ENCODE data around the gene TAF1B. TPM values are rescaled to one million over a fixed set of nuclear protein-coding genes. Genes with fewer than 3 reads are reported as not detected.
"Not testable (repeated sequence)": the region's sequence is repeated elsewhere in the genome, so short reads cannot be mapped to it uniquely, and the experiment has no call there.

The TAF1B gene
- total RNA-seq, 1 donor from 2014 or later: 28.2 TPM

DNA sequence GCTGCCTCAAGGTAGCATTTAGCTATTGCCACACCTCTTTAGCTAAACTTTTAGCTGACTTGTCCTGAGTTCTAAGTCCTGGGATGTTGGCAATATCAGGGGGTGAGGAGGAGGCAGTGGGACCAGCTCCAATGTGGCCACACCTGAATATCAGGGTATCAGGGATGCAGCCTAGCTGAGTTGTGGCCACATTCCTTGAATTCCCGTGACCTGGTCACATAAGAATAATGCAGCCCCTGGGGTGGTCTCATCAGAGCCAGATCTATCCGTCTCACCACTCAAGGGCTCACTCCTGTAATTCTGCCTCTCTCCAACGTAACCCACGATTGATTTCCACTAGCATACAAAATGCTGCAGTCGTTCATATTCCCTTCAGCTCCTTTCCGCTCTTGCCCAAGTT, 11.6 kb upstream of the TAF1B start:
- Mint-ChIP-seq H3K4me3 (no peak overlapping the region), H3K27ac (peak overlapping the region; percentile 88), H3K27me3 (ENCODE audit: low read depth) (no peaks in the 10 kb centered on the region), H3K36me3 (no peaks in the 10 kb centered on the region), H3K9me3 (peaks cover 6% of the 10 kb centered on the region), H3K4me1 (peaks cover 33% of the 10 kb centered on the region)
- TF ChIP-seq, protein P1, sequence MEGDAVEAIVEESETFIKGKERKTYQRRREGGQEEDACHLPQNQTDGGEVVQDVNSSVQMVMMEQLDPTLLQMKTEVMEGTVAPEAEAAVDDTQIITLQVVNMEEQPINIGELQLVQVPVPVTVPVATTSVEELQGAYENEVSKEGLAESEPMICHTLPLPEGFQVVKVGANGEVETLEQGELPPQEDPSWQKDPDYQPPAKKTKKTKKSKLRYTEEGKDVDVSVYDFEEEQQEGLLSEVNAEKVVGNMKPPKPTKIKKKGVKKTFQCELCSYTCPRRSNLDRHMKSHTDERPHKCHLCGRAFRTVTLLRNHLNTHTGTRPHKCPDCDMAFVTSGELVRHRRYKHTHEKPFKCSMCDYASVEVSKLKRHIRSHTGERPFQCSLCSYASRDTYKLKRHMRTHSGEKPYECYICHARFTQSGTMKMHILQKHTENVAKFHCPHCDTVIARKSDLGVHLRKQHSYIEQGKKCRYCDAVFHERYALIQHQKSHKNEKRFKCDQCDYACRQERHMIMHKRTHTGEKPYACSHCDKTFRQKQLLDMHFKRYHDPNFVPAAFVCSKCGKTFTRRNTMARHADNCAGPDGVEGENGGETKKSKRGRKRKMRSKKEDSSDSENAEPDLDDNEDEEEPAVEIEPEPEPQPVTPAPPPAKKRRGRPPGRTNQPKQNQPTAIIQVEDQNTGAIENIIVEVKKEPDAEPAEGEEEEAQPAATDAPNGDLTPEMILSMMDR (IDR thresholded peaks at IDR 0.05; ENCODE audit: unreplicated experiment): no peak
- DNase-seq (ENCODE audit: low spot score in 2 of 2, unreplicated experiment in 2 of 2): no peak

DNA sequence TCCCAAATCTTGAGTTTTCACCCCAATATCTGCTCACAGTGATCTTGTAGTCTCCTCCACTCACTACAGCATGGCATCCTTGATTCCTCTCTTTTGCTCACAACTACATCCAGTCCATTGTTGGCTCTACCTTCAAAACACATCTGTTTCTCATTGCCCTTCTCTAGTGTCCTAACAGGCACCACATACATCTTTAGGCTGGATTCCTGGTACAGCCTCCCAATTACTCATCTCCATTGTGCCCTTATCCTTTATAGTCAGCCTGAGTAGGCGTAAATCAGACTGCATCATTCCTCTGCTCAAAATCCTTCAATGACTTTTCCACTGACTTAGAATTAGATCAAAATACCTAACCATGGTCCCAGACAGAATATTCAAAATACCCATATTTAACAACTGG, 10.7 kb upstream of the TAF1B start:
- no peaks in the 10 kb centered on the region for H3K36me3 Mint-ChIP-seq
- peaks cover 41% of the 10 kb centered on the region for H3K4me1 Mint-ChIP-seq
- no peaks in the 10 kb centered on the region for H3K27me3 Mint-ChIP-seq (ENCODE audit: low read depth)
- TF ChIP-seq, protein P1 (IDR thresholded peaks at IDR 0.05; ENCODE audit: unreplicated experiment): no peak
- DNase-seq (ENCODE audit: low spot score in 2 of 2, unreplicated experiment in 2 of 2): no peak
- no peak overlapping the region for H3K27ac Mint-ChIP-seq
- H3K4me3 Mint-ChIP-seq: no peak overlapping the region
- H3K9me3 Mint-ChIP-seq: peaks cover 6% of the 10 kb centered on the region

- not testable (repeated sequence) for H3K4me3 Mint-ChIP-seq; H3K9me3 Mint-ChIP-seq; H3K27me3 Mint-ChIP-seq (ENCODE audit: low read depth); DNase-seq (ENCODE audit: low spot score in 2 of 2, unreplicated experiment in 2 of 2); H3K36me3 Mint-ChIP-seq; H3K27ac Mint-ChIP-seq
- H3K4me1 Mint-ChIP-seq: peaks cover 34% of the 10 kb centered on the region
Measured at GRCh38 chr2:9835068-9835467, 8.2 kb upstream of the TAF1B start.

- DNase-seq (ENCODE audit: low spot score in 2 of 2, unreplicated experiment in 2 of 2): no peak
- peaks cover 31% of the 10 kb centered on the region for H3K4me1 Mint-ChIP-seq
- H3K27me3 Mint-ChIP-seq (ENCODE audit: low read depth): no peaks in the 10 kb centered on the region
- no peaks in the 10 kb centered on the region for H3K36me3 Mint-ChIP-seq
- TF ChIP-seq, protein P1 (IDR thresholded peaks at IDR 0.05; ENCODE audit: unreplicated experiment): no peak
- no peak overlapping the region for H3K4me3 Mint-ChIP-seq
- peaks cover 6% of the 10 kb centered on the region for H3K9me3 Mint-ChIP-seq
- no peak overlapping the region for H3K27ac Mint-ChIP-seq
Measured at GRCh38 chr2:9836074-9836473, 7.2 kb upstream of the TAF1B start.

DNA sequence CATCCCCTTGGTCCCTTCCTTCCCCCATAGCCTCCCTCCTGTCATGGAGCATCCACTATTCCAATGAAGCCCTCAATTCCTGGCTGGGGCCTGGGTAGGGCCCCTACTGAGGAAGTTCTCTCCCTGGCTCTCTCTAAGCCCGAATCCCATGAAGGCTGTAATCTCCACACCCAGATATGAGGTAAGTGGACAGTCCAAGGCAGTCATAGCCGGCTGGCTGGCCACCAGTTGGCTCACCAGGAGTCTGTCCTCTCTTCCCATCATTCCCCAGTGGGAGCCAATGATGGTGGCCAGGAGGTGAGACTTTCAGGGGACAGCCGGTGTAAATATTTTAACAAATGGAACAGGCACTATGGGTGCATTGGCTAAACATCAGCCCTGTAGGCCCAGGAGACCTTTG, 6.8 kb upstream of the TAF1B start:
- peak overlapping the region; percentile 36 for H3K27ac Mint-ChIP-seq
- H3K36me3 Mint-ChIP-seq: no peaks in the 10 kb centered on the region
- no peaks in the 10 kb centered on the region for H3K27me3 Mint-ChIP-seq (ENCODE audit: low read depth)
- DNase-seq (ENCODE audit: low spot score in 2 of 2, unreplicated experiment in 2 of 2): no peak
- peaks cover 27% of the 10 kb centered on the region for H3K4me1 Mint-ChIP-seq
- H3K9me3 Mint-ChIP-seq: peaks cover 6% of the 10 kb centered on the region
- TF ChIP-seq, protein P1 (IDR thresholded peaks at IDR 0.05; ENCODE audit: unreplicated experiment): no peak
- no peak overlapping the region for H3K4me3 Mint-ChIP-seq

- no peaks in the 10 kb centered on the region for H3K36me3 Mint-ChIP-seq
- H3K4me1 Mint-ChIP-seq: peaks cover 17% of the 10 kb centered on the region
- H3K27ac Mint-ChIP-seq: peak overlapping the region; percentile 58
- H3K27me3 Mint-ChIP-seq (ENCODE audit: low read depth): no peaks in the 10 kb centered on the region
- no peak overlapping the region for H3K4me3 Mint-ChIP-seq
- no peak for DNase-seq (ENCODE audit: low spot score in 2 of 2, unreplicated experiment in 2 of 2)
- TF ChIP-seq, protein P1 (IDR thresholded peaks at IDR 0.05; ENCODE audit: unreplicated experiment): no peak
- peaks cover 6% of the 10 kb centered on the region for H3K9me3 Mint-ChIP-seq
Measured at GRCh38 chr2:9837451-9837850, 5.8 kb upstream of the TAF1B start.

Data from mesothelial cell of epicardium (in vitro differentiated cells).